AG04449 (cell line): Measurements from ENCODE around the gene SIPA1L2.

Experiments
- CTCF ChIA-PET: fragments of 350-600 bp; formaldehyde crosslinking; extraction: SDS; loops from one replicate; lab custom pipeline; 2021; ENCODE audit warnings: antibody characterized with exemption; lab: Yijun Ruan, JAX
- POLR2A ChIA-PET: fragments of 400-600, 350-600 bp; formaldehyde crosslinking; extraction: SDS; loops from one replicate; lab custom pipeline; 2020; ENCODE audit warnings: antibody characterized with exemption, inconsistent platforms; lab: Yijun Ruan, JAX
- DNase-seq: peaks from one replicate; pipeline ENCODE4 v3.0.0-alpha.2; 2010; ENCODE audit warnings: low read depth, low spot score
- H3K4me3 ChIP-seq: 2 replicates; pipeline ENCODE4 v1.5.1; 2011; ENCODE audit warnings: low read depth, mild to moderate bottlenecking, control low read depth, low read length
- TF ChIP-seq, protein P1 (sequence below): IDR thresholded peaks from one replicate; pipeline ENCODE4 v1.5.1; 2011; ENCODE audit warnings: mild to moderate bottlenecking, moderate library complexity, low read length, control low read depth, inconsistent platforms; ENCODE audit not compliant: insufficient read depth; ENCODE audit errors: missing control alignments

The SIPA1L2 gene

DNA sequence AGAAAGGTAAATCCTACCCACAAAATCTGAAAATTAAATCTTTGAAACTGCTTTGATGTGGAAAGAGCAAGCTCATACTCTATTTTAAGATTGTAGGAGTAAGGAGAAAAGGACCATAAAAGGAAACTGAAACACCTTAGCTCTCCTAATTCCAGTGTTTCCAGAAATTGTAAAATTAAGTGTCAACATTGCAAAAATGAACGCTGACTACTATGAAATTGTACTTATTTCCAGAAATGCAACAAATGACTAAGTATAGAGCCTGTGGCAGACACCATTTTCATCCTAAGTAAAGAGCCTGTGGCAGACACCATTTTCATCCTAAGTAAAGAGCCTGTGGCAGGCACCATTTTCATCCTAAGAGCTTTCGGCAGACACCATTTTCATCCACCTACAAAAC is 6.9 kb upstream of the SIPA1L2 start:
- CTCF ChIA-PET, result interaction anchor here (0.8 to 1.7 kb wide), 9 partner anchors 9 to 534 kb away, joined by 3 to 5 read pairs (median 3); no protein-coding TSS in a partner anchor
- no peak for DNase-seq
- POLR2A ChIA-PET, result no interaction called here
- TF ChIP-seq, protein P1, sequence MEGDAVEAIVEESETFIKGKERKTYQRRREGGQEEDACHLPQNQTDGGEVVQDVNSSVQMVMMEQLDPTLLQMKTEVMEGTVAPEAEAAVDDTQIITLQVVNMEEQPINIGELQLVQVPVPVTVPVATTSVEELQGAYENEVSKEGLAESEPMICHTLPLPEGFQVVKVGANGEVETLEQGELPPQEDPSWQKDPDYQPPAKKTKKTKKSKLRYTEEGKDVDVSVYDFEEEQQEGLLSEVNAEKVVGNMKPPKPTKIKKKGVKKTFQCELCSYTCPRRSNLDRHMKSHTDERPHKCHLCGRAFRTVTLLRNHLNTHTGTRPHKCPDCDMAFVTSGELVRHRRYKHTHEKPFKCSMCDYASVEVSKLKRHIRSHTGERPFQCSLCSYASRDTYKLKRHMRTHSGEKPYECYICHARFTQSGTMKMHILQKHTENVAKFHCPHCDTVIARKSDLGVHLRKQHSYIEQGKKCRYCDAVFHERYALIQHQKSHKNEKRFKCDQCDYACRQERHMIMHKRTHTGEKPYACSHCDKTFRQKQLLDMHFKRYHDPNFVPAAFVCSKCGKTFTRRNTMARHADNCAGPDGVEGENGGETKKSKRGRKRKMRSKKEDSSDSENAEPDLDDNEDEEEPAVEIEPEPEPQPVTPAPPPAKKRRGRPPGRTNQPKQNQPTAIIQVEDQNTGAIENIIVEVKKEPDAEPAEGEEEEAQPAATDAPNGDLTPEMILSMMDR, result no peak
- H3K4me3 ChIP-seq, result no peak overlapping the region

DNA sequence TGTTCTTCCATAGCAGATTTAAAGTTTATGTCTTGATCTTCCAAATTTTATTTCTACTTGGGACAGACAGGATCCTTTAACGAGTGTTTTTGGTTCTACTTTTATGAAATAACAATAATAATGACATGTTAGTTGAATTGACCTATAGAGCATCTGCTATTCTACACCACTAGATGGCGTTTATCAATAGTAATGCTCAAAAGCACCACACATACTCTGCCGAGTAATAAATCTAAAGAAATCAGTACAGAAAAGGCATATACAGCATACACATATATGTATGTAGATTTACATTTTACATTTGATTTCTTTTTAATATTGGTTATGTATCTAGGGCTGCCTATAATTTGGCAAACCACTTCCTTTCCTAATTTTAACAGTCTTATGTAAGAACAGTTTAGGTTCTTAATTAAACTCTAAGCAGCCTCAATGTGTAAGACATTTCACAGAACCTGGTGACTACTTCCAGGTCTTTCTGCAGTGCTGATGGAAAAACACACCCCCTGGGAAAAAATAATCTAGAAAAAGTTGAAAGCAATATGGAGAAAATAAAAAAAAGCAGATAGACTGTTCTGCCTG is 5.9 kb upstream of the SIPA1L2 start:
- DNase-seq, result no peak
- CTCF ChIA-PET, result no interaction called here
- TF ChIP-seq, protein P1, result peak; percentile 51
- POLR2A ChIA-PET, result no interaction called here
- no peak overlapping the region for H3K4me3 ChIP-seq

DNA sequence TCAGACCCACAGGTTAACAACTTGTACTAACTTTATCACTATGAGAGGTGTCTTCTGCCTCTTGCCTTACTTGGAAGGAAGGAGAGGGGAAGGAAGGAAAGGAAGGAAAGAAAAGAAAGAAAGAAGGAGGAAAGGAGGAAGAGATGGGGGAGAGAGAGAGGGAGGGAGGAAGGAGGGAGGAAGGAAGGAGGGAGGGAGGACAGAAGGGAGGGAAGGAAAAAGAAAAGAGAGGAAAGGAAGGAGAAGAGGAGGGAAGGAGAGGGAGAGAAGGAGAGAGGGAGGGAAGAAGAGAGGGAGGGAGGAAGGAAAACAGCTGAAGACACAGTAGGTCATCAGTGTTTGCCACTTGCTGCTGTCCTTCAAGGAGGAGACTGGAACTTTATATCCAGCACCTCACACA is 5.3 kb upstream of the SIPA1L2 start:
- TF ChIP-seq, protein P1, result no peak
- no peak overlapping the region for H3K4me3 ChIP-seq
- POLR2A ChIA-PET, result no interaction called here
- CTCF ChIA-PET, result interaction anchor here (0.7 to 4.1 kb wide), 7 partner anchors 99 to 607 kb away, joined by 3 to 12 read pairs (median 5); no protein-coding TSS in a partner anchor
- DNase-seq, result no peak

DNA sequence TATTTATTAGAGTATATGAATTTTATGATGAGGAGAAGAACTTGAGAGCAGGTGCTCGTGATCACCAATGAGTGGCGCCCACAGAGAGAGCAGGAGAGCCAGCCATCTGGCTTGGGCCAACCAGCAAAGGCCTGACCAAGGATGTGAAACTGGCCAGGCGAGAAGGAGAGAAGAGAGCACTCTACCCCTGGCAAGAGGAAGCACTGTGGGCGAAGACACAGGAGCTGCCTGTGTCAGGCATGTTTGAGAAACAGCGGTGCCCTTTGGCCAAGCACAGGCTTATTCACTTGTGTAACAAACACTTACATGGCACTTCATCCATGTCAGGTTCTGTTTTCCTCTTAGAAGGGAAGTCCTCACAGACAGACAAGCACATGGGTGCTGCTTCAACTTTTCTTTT is 4.2 kb upstream of the SIPA1L2 start:
- ChIA-PET POLR2A (no interaction called here), CTCF (interaction anchor here (0.6 to 4.1 kb wide), 5 partner anchors 390 to 770 kb away, joined by 3 to 12 read pairs (median 6); no protein-coding TSS in a partner anchor)
- no peak for DNase-seq
- TF ChIP-seq, protein P1, result no peak
- H3K4me3 ChIP-seq, result no peak overlapping the region

DNA sequence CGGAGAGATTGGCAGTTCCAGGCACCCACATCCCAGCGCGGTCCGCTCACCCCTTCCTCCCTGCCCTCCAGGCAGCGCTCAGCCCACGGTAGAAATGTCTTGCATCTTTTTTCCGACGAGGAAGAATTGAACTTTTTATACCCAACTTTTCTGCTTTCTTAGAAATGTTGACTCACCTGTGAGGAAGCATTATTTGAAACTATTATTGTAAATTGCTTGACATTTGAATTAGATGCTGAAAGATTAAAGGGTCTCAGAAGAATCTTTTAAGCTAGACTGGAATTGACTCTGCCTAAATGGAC is 912 bp upstream of the SIPA1L2 start:
- ChIA-PET POLR2A (no interaction called here), CTCF (interaction anchor here (1.3 to 1.6 kb wide), 2 partner anchors 10 to 337 kb away, joined by 3 to 4 read pairs; no protein-coding TSS in a partner anchor)
- TF ChIP-seq, protein P1, result no peak
- peak overlapping the region; percentile 67 for H3K4me3 ChIP-seq
- no peak for DNase-seq

DNA sequence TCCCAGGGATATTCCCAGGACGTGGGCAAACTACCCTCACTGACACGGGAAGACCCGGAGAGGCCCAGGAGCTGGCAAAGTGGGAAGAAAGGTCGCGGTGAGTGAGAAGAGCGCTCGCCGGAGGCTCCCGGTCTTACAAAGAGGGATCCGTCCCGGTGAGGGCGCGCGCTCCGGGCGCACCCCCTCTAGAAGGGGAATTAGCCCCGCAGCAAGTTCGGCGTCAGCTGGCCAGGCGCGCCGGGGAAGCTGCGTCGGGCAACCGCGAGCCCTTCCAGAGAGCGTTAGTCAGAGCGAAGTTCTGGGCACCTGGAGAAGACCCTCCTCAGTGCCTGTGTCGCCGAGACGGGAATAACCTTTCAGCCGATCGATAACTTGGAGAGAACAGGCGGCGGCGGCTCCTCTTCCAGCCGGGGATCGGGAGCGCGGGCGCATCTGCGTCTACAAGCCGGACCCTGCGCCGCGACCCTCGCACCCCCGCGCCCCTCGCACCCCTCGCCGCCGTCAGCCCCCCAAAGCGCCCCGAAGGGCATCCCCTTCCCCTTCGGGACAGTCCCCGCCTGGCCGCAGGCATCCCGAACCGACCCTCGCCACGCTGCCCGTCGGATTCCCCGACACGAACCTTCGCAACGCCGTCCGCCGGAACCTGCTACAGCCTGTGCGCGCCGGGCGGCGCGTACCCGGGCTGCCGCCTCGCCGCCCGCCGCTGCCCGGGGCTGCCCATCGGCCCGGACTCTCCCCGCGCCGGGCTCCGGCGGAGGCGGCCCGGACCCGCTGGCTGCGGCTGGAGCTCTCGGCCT is 485 bp downstream of the SIPA1L2 start:
- ChIA-PET CTCF (interaction anchor here (0.8 to 1.6 kb wide), 6 partner anchors 9 to 873 kb away, joined by 3 to 7 read pairs (median 4); no protein-coding TSS in a partner anchor), POLR2A (no interaction called here)
- TF ChIP-seq, protein P1, result no peak
- peak overlapping the region; percentile 64 for H3K4me3 ChIP-seq
- no peak for DNase-seq
